ENCODE data around the gene TBCA.

The TBCA gene, protein sequence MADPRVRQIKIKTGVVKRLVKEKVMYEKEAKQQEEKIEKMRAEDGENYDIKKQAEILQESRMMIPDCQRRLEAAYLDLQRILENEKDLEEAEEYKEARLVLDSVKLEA

DNA sequence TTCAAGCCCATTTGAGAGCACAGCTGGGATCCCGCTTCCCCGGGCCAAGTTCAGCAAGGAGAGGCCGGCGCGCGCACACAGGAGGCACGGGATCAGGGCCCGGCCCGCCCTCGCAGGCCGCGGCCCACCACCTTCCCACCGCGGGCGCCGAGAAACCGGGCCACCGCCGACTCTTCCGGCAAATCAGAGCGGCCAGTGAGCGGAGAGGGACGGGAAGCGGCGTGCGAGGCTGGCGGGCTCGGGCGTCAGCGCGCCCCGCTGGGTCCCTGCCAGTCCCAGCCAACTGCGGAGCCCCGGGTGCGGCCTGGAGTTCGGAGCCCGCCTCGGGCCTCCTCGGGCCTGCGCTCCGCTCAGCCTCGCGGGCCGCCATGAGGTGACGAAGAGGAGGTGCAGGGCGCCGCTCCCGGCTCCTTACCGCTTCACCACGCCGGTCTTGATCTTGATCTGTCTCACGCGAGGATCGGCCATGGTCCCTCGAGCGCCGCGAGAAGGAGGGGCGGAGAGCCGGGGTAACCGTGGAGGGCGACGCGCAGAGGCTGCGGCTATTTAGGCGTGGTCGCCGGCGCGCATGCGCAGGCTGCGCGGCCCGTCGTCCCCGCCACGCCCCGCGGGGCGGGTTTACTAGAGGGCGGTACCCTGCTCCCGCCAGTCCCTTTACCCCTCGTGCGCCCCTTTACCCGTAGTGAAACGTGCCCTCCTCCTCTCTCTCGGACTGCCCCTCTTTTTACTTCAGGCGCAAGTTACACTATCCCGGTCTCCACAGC lies at the start of gene TBCA:
Gene TBCA, minus strand, starts transcription at position 550 of the 764 bp plus-strand sequence. Its CDS starts 82 bp downstream, at position 468.
- Histone ChIP-seq H3K4me3 (ENCODE audit: low read length) (peak within 1 kb of the TSS; percentile 88), H3K36me3 (ENCODE audit: control insufficient read depth, insufficient read depth, low read length) (no peaks in the 10 kb centered on the region), H3K4me1 (ENCODE audit: control insufficient read depth, insufficient read depth, low read length) (peaks cover 10% of the 10 kb centered on the region), H3K27me3 (ENCODE audit: control insufficient read depth, insufficient read depth, low read length) (no peaks in the 10 kb centered on the region), H3K27ac (ENCODE audit: low read depth, low read length) (peak within 1 kb of the TSS; percentile 96), H3K9ac (ENCODE audit: low read length) (peak within 1 kb of the TSS; percentile 96)

GRCh38 chr5:77824981-77825380 lies 48.8 kb upstream of the TBCA start:
- H3K27me3 ChIP-seq (ENCODE audit: control insufficient read depth, insufficient read depth, low read length): no peaks in the 10 kb centered on the region
- H3K4me3 ChIP-seq (ENCODE audit: low read length): no peak overlapping the region

DNA sequence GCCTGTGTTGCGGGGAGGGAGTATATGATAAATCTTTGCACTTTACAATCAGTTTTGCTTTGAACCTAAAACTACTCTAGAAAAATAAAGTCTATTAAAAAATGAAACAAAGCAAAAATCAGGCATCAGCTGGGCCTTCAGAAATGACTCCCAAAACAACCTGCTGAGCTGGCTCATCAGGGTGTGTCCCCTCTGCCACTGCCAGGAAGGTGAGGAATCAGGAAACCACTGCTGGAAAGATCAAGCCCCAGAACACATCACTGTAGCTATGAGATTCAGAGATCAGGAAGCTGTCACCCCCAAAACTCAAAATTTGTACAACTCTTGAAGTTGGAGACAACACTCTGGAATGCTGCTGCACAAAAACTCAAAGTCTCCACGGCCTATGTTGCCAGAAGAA lies 40.5 kb upstream of the TBCA start:
- H3K4me1 ChIP-seq (ENCODE audit: control insufficient read depth, insufficient read depth, low read length): no peaks in the 10 kb centered on the region
- H3K4me3 ChIP-seq (ENCODE audit: low read length): no peak overlapping the region
- no peak overlapping the region for H3K9ac ChIP-seq (ENCODE audit: low read length)
- H3K36me3 ChIP-seq (ENCODE audit: control insufficient read depth, insufficient read depth, low read length): no peaks in the 10 kb centered on the region
- H3K27ac ChIP-seq (ENCODE audit: low read depth, low read length): no peak overlapping the region
- no peaks in the 10 kb centered on the region for H3K27me3 ChIP-seq (ENCODE audit: control insufficient read depth, insufficient read depth, low read length)

More at GRCh38 chr5:77824981-77825380, 48.8 kb upstream of the TBCA start:
- Histone ChIP-seq H3K4me1 (ENCODE audit: control insufficient read depth, insufficient read depth, low read length) (no peaks in the 10 kb centered on the region), H3K27ac (ENCODE audit: low read depth, low read length) (no peak overlapping the region), H3K9ac (ENCODE audit: low read length) (no peak overlapping the region), H3K36me3 (ENCODE audit: control insufficient read depth, insufficient read depth, low read length) (no peaks in the 10 kb centered on the region)

- Histone ChIP-seq H3K4me3 (ENCODE audit: low read length) (no peak overlapping the region), H3K9ac (ENCODE audit: low read length) (no peak overlapping the region), H3K27me3 (ENCODE audit: control insufficient read depth, insufficient read depth, low read length) (no peaks in the 10 kb centered on the region), H3K36me3 (ENCODE audit: control insufficient read depth, insufficient read depth, low read length) (no peaks in the 10 kb centered on the region), H3K4me1 (ENCODE audit: control insufficient read depth, insufficient read depth, low read length) (no peaks in the 10 kb centered on the region), H3K27ac (ENCODE audit: low read depth, low read length) (no peak overlapping the region)
Measured at GRCh38 chr5:77812926-77813589, 36.9 kb upstream of the TBCA start.

- Histone ChIP-seq H3K36me3 (ENCODE audit: control insufficient read depth, insufficient read depth, low read length) (no peaks in the 10 kb centered on the region), H3K9ac (ENCODE audit: low read length) (no peak overlapping the region), H3K27ac (ENCODE audit: low read depth, low read length) (no peak overlapping the region), H3K4me3 (ENCODE audit: low read length) (no peak overlapping the region), H3K4me1 (ENCODE audit: control insufficient read depth, insufficient read depth, low read length) (no peaks in the 10 kb centered on the region), H3K27me3 (ENCODE audit: control insufficient read depth, insufficient read depth, low read length) (no peaks in the 10 kb centered on the region)
Measured at GRCh38 chr5:77806213-77806843, 30.2 kb upstream of the TBCA start.

GRCh38 chr5:77798456-77798855 lies 22.3 kb upstream of the TBCA start:
- Histone ChIP-seq H3K36me3 (ENCODE audit: control insufficient read depth, insufficient read depth, low read length) (no peaks in the 10 kb centered on the region), H3K27ac (ENCODE audit: low read depth, low read length) (no peak overlapping the region), H3K4me3 (ENCODE audit: low read length) (no peak overlapping the region), H3K4me1 (ENCODE audit: control insufficient read depth, insufficient read depth, low read length) (no peaks in the 10 kb centered on the region), H3K27me3 (ENCODE audit: control insufficient read depth, insufficient read depth, low read length) (no peaks in the 10 kb centered on the region), H3K9ac (ENCODE audit: low read length) (no peak overlapping the region)

DNA sequence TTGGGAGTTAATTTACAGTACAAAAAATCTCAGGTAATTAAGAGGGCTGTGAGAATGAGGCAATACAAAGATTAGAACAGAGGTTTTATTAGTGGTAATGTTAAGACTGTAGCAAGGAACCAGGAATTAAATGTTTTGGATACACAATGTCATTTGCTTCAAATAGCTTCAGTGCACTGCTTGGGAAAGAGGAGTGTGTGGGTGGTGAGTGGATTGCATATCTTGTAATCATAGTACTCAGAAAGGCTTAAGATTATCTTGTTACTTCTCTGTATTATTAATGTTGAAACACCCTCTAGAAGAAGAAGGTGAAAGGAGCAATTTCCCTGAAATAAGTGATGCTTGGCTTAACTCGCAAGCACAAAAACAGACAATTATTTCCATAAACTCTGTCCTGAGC lies 21.0 kb upstream of the TBCA start:
- no peaks in the 10 kb centered on the region for H3K4me1 ChIP-seq (ENCODE audit: control insufficient read depth, insufficient read depth, low read length)
- no peaks in the 10 kb centered on the region for H3K27me3 ChIP-seq (ENCODE audit: control insufficient read depth, insufficient read depth, low read length)
- H3K27ac ChIP-seq (ENCODE audit: low read depth, low read length): no peak overlapping the region

GRCh38 chr5:77795846-77796245 lies 19.7 kb upstream of the TBCA start:
- Histone ChIP-seq H3K4me1 (ENCODE audit: control insufficient read depth, insufficient read depth, low read length) (no peaks in the 10 kb centered on the region), H3K36me3 (ENCODE audit: control insufficient read depth, insufficient read depth, low read length) (no peaks in the 10 kb centered on the region), H3K27ac (ENCODE audit: low read depth, low read length) (no peak overlapping the region), H3K27me3 (ENCODE audit: control insufficient read depth, insufficient read depth, low read length) (no peaks in the 10 kb centered on the region), H3K9ac (ENCODE audit: low read length) (no peak overlapping the region), H3K4me3 (ENCODE audit: low read length) (no peak overlapping the region)

More for the DNA sequence above, 21.0 kb upstream of the TBCA start:
- H3K9ac ChIP-seq (ENCODE audit: low read length): no peak overlapping the region
- H3K4me3 ChIP-seq (ENCODE audit: low read length): no peak overlapping the region
- no peaks in the 10 kb centered on the region for H3K36me3 ChIP-seq (ENCODE audit: control insufficient read depth, insufficient read depth, low read length)

- Histone ChIP-seq H3K36me3 (ENCODE audit: control insufficient read depth, insufficient read depth, low read length) (no peaks in the 10 kb centered on the region), H3K9ac (ENCODE audit: low read length) (no peak overlapping the region), H3K27me3 (ENCODE audit: control insufficient read depth, insufficient read depth, low read length) (no peaks in the 10 kb centered on the region), H3K4me3 (ENCODE audit: low read length) (no peak overlapping the region), H3K27ac (ENCODE audit: low read depth, low read length) (no peak overlapping the region), H3K4me1 (ENCODE audit: control insufficient read depth, insufficient read depth, low read length) (no peaks in the 10 kb centered on the region)
Measured at GRCh38 chr5:77795268-77795667, 19.1 kb upstream of the TBCA start.

DNA sequence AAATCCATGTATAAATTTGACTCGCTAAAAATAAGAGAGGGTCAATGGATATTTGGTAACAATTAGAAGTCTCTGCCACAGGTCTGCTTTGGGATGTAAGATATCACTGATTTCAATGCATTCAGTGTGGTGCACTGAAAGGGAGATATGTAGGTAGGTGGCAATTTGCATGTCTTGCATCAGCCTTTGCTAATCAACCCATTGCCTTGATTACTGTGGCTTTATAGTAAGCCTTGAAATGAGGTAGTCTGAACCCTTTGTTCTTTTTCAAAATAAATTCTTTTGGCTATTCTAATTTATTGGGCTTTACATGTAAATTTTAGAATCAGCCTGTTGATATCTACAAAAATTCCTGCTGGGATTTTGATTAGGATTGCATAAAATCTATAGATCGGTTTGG lies 15.8 kb upstream of the TBCA start:
- H3K27me3 ChIP-seq (ENCODE audit: control insufficient read depth, insufficient read depth, low read length): no peaks in the 10 kb centered on the region
- H3K4me1 ChIP-seq (ENCODE audit: control insufficient read depth, insufficient read depth, low read length): no peaks in the 10 kb centered on the region
- no peak overlapping the region for H3K4me3 ChIP-seq (ENCODE audit: low read length)
- H3K9ac ChIP-seq (ENCODE audit: low read length): no peak overlapping the region
- H3K36me3 ChIP-seq (ENCODE audit: control insufficient read depth, insufficient read depth, low read length): no peaks in the 10 kb centered on the region
- no peak overlapping the region for H3K27ac ChIP-seq (ENCODE audit: low read depth, low read length)

GRCh38 chr5:77791356-77791755 lies 15.2 kb upstream of the TBCA start:
- Histone ChIP-seq H3K4me1 (ENCODE audit: control insufficient read depth, insufficient read depth, low read length) (no peaks in the 10 kb centered on the region), H3K9ac (ENCODE audit: low read length) (no peak overlapping the region), H3K36me3 (ENCODE audit: control insufficient read depth, insufficient read depth, low read length) (no peaks in the 10 kb centered on the region), H3K4me3 (ENCODE audit: low read length) (no peak overlapping the region), H3K27me3 (ENCODE audit: control insufficient read depth, insufficient read depth, low read length) (no peaks in the 10 kb centered on the region), H3K27ac (ENCODE audit: low read depth, low read length) (no peak overlapping the region)

DNA sequence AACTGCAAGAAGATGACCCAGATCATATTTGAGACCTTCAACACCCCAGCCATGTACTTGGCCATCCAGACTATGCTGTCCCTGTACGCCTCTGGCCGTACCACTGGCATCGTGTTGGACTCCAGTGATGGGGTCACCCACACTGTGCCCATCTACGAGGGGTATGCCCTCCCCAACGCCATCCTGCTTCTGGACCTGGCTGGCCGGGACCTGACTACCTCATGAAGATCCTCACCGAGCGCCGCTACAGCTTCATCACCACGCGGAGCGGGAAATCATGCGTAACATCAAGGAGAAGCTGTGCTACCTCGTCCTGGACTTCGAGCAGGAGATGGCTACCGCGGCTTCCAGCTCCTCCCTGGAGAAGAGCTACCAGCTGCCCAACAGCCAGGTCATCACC lies 9.1 kb upstream of the TBCA start:
- H3K36me3 ChIP-seq (ENCODE audit: control insufficient read depth, insufficient read depth, low read length): no peaks in the 10 kb centered on the region
- H3K4me3 ChIP-seq (ENCODE audit: low read length): no peak overlapping the region
- H3K27me3 ChIP-seq (ENCODE audit: control insufficient read depth, insufficient read depth, low read length): no peaks in the 10 kb centered on the region
- no peak overlapping the region for H3K27ac ChIP-seq (ENCODE audit: low read depth, low read length)
- no peaks in the 10 kb centered on the region for H3K4me1 ChIP-seq (ENCODE audit: control insufficient read depth, insufficient read depth, low read length)
- H3K9ac ChIP-seq (ENCODE audit: low read length): no peak overlapping the region

Measured in rectal smooth muscle tissue (tissue), 1 donor.